Right lobe of liver (tissue), 4 donors: ENCODE measurements around the gene BICRA.

ENCODE experiments used
- CTCF ChIP-seq, 4 donors: fragments of 200-600 bp in 3 of 4; fragments of 450-650 bp in 1 of 4; IDR thresholded peaks; one replicate each; pipeline versions ENCODE4 v1.5.1 to v1.8.0; 2016 to 2022; ENCODE audit warnings: antibody characterized with exemption in 4 of 4, mild to moderate bottlenecking in 2 of 4
- POLR2A ChIP-seq: fragments of 450-650 bp; IDR thresholded peaks from one replicate; pipeline ENCODE4 v1.6.1; 2017; ENCODE audit warnings: antibody characterized with exemption, mild to moderate bottlenecking
- donor health status: DM: no; HTN: no; CAD: no.
- donor health status: DM: no; HTN: no; CAD: no.
- donor health status: DM: no; HTN: yes; CAD: no.

DNA sequence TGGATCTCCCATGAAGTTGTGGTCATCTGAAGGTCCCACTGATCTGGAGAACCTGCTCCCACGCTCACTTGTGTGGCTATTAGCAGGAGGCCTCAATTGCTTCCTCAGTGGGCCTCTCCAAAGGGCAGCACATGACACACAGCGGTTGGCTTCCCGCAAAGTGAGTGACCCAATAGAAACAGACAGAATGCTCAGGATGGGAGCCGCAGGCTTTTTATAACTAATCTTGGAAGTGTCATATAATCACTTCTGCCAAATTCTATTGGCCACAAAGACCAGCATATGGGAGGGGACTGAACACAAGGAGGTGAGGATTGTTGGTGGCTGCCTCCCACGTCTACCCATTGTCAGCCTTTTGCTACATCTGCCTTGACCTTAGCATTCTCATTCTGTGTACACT is 82.2 kb downstream of the BICRA start:
- no peak for TF ChIP-seq POLR2A
- no peak for TF ChIP-seq CTCF (IDR thresholded peaks at IDR 0.05)
